ENCODE results near the gene ARHGAP15.
"Not testable (repeated sequence)": the region's sequence is repeated elsewhere in the genome, so short reads cannot be mapped to it uniquely, and the experiment has no call there.

The ARHGAP15 gene

DNA sequence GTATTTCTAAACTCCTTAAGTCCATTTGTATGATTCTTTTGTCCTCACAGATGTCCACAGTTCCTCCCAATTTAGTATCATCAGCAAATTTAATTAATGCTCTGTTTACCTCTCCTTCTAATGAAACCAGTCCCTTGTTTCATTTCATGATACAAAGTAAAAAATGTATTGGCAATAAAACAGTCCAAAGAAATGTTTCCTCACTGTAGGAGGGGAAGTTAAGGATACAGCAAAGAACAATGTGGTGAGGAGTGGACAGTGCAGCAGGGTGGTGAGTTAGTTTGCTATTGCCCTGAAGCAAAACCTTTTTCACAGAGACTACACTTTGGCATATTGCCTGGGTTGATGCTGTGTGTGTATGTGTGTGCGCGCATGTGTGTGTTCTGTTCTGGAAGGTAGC, 401.5 kb downstream of the ARHGAP15 start:
- DNase-seq (ENCODE audit: low read depth) = no peak

DNA sequence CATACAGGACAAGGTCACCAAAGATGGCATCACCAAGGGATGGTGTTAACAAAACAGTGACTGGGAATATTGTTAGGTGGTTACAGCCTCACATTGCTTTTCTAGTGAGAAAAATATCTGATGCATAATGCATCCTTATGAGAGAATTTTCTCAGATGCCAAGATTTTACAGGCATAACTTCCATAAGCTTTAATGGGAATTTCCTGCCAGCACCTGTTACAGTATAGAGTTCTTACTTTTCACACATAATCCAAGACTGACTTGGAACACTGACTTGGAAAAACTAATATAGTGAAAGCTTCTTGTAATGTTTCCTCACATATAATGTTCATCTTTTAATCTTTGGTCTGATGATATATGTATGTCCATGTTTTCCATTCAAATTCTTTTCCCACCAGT, 402.8 kb downstream of the ARHGAP15 start:
- DNase-seq (ENCODE audit: low read depth) = no peak

DNA sequence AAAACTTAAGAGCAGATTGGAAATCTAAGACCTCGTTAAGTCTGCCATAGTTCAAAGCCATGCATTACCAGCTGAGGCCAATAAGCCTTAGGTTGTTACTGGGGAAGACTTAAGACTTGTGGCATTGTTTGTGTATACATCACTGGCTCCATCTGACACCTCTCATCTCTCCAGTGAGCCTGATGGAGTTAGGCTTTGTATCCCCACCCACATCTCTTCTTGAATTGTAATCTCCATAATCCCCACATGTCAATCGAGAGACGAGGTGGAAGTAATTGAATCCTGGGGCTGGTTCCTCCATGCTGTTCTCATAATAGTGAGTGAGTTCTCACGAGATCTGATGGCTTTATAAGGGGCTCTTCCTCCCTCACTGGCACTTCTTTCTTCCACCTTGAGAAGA, 404.6 kb downstream of the ARHGAP15 start:
- DNase-seq (ENCODE audit: low read depth) = no peak

DNA sequence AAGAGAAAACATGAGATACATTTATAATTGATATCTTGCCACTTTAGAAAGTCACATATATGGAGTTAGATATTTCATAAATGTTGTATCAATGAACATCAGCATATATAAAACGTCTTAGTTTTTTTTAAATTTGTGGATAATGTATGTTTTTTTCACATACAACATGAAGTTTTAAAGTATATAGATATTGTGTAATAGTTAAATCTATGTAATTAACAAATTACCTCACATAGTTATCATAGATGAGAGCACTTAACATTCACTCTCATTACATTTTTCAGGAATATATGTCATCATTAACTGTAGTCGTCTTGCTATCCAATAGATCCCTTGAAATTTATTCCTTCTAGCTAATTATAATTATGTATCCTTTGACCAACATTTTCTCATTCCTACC, 406.6 kb downstream of the ARHGAP15 start:
- no peak for DNase-seq (ENCODE audit: low read depth)

DNA sequence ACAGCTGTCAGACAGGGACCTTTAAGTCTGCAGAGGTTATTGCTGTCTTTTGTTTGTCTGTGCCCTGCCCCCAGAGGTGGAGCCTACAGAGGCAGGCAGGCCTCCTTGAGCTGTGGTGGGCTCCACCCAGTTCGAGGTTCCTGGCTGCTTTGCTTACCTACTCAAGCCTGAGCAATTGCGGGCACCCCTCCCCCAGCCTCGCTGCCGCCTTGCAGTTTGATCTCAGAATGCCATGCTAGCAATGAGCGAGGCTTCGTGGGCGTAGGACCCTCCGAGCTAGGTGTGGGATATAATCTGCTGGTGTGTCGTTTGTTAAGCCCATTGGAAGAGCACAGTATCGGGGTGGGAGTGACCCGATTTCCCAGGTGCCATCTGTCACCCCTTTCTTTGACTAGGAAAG, 412.7 kb downstream of the ARHGAP15 start:
- not testable (repeated sequence) for DNase-seq (ENCODE audit: low read depth)

DNA sequence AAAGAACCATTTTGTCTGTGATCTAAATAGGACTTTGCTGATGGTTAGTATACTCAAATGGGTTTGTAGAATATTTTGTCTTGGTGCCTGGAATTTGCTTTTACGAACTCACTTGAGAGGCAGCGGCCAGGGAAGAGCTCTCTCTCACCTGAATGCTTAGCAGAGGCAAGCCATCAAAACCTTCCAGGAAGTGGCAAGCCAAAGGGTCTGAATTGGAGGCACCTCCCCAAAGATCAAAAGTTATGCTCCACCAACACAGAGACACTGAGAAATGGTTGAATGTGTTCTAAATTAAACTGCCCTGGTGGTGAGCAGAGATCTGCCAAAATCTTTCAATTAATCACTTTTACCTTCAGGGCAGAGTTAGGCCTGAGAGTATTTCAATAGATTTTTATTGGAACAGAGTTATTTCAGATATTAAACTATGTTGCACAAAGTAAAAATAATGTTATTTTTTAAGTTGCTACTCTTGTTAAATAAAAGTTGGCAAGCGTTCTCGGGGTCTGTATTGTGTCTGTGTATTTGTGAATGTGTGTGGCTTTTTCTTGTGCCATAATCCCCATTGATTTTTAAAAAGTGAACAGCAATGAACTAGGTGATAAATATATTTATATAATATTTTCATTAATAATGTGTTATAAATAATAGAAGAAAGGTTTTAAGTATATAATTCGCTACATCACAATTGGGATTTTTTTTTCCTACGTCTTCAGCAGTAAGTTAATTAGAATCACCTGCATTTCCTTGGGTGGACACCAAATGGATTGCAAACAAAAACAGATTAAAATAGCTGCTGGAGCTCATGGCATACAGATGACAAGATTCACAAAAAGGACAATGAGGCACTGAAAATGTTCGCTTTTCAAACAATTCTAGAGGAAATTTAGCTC, 416.1 kb downstream of the ARHGAP15 start:
- no peak for DNase-seq (ENCODE audit: low read depth)

DNA sequence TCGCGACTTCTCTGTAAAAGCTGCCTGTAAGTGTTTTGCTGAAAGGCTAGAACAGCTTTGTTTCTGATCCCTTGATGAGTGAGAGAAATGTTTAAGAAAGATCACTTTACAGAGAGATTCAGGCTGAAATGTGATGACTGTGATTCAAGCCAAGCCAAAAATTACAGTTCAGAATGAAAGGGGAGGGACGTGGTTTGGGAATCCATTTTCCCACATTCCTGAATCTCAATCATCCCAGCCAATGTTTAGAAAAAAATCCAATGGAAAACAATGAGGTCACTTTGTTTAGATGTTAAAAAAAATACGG, 416.7 kb downstream of the ARHGAP15 start:
- no peak for DNase-seq (ENCODE audit: low read depth)

DNA sequence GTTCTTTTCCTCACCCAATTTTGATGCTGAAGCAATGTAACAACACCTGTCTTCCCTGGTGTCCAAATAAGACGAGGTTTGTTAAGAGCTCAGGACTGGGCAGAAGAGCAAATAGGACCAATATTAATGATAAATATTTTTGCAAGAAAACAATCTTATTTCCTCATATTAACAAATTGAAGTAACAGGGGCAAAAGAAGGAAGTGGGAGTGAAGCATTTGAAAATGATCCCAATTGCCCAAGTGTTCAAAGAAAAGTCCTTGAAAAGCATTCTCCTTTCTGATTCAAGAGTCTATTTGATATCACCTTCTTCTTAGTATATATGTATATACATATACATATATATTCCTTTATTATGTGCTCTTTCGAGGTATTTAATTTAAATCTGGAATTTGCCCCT, 418.8 kb downstream of the ARHGAP15 start:
- no peak for DNase-seq (ENCODE audit: low read depth)

DNA sequence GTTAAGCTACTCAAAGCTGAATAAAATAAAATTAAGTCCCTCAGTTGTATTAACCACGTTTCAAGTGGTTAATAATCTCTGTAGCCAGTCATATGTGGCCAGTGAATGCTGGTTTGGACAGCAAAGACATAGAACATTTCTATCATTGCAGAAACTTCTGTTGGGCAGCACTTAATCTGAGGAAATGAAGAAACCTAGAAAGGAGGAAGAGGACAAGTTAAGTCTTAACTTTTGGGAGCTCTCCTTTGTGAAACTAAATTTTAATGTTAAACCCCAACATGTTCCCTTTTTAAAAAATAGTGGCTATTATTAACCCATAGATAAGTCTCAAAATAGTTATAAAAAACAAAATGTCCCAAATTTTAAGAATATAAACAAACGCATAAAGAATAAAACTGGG, 421.3 kb downstream of the ARHGAP15 start:
- DNase-seq (ENCODE audit: low read depth) = no peak

DNA sequence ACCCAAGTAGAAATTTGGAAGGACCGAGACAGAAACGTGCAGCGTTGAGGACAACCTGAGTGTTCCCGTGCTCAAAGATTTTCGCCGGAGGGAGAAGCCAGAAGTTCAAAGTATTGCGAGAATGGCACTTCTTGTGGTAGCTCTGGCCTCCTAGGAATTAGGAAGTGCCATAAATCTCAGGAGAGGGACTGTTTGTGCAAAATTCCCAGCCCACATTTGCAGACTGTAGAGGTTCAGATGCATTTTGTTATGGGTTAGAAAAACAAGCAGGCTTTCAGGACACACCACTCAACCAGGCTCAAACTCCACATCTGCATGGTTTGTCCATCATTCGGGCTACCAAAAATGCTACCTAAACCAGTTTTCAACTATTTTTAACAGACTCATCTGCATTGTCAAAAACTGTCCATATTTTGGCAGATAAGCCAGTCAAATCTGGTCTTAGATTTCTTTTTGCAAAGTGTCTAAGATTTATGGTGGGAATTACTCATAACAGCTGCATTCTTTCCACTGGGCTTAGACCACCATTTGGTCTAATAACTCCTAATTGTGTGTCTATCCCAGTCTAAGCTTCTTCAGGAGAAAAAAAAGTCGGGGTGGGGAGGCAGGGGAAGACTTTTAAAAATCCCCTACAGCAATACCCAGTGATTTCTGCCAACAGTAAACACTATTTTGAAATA, 422.9 kb downstream of the ARHGAP15 start:
- no peak for DNase-seq (ENCODE audit: low read depth)

DNA sequence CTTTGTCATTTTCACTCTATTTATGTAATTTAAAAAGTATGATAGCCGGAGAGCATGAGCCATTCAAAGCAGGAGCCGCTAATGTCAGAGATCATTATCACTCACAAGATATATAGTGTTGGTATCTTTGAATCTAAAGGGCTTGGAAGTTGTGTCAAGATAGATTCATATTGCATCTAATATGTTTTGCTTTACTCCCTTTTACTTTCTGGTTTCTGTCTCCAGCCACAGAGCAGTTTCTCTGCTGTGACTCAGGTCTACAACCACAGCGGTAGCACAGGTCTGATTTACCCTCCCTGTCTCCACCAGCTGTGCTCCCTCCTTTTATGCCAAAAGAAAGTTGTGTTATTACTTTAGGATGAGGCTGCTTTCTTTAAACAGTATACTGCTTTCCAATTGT, 424.0 kb downstream of the ARHGAP15 start:
- no peak for DNase-seq (ENCODE audit: low read depth)

DNA sequence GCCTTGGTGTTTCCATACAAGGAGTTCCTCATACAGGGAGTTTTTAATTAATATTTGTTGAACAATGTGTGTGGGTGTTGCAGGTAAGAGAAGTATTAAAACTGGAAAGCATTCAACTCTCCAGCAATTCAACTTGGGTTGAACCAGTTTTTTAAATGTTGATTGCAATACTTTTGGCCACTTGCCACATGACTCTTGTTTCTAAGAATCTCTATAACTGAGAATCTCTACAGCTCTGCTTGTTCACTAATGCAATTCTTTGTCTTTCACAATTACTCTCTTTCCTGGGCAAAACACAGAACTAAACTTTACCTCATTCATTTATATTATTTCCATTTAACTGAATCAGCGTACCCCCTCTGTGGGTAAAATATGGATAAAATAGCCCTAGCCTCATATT, 429.4 kb downstream of the ARHGAP15 start:
- DNase-seq (ENCODE audit: low read depth) = no peak

DNA sequence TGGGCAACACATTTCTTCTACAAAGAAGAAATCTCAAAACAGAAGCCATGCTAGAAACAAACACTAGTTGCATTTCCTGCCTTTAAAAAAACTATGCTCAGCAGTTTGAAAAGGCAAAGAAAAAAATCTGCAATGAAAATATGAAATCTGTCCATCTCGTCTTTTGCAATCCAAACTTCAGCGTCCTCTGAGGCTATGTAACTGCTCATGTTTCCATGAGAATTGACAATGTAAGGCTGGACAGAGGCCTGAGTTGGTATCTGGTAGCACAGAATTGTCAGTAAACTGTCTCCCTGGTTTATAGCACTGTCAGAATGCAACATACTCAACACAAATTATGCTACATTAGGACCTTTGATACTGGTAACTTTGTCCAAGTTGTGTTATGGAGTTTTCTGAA, 429.9 kb downstream of the ARHGAP15 start:
- no peak for DNase-seq (ENCODE audit: low read depth)

DNA sequence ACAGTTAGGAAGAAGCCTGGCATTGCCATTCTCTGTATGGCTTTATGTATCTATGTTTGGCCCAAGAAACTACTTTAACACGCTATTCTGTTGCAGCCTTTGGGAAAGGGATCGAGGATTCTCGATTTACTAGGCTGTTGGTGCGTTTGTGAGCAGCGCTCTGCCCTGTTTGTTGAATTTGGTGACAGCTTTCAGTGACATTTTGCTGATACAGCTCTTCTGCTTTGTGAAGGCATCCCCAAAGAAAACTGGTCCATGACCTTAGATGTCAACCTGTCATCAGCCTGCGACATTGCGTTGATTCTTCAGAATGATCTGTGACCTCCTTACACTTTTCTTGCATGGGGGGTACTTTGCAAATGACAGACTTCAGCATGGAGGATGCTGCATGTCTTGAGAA, 431.5 kb downstream of the ARHGAP15 start:
- no peak for DNase-seq (ENCODE audit: low read depth)

DNA sequence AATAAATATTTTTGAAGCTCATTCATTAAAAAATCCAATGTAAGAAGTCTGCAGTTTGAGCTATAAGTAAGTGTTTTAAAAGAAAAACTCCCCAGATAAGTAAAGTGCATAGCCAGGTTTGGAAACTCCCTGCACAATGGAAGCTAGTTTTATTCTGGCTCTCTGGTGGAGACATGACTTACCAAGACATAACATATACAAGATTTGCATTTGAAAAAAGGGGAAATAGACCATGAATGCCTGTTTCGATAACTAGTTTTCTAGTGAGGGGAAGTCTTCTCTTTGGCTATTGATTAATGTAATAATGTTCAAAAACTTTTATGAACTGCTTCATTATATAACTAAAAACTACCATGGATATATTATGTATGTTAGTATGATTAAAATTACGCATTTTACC, 435.2 kb downstream of the ARHGAP15 start:
- DNase-seq (ENCODE audit: low read depth) = no peak

DNA sequence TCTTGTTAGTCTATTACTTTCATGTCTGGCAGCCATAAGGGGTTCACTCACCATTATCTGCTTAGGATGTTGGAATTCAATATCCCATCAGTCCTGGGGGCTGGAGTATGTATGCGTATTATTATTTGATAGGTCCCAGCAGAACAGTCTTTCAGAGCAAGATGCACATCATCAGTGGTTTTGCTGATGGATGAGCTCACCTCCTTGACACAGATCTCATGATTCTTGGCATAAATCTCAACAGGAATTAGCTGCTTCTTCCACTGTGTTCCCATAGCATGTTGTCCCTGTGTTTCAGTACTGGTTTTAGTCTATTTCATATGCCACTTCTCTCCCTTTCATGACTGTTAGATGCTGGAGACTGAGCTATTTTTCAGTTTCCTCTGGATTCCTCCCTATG, 442.5 kb downstream of the ARHGAP15 start:
- DNase-seq (ENCODE audit: low read depth) = no peak

DNA sequence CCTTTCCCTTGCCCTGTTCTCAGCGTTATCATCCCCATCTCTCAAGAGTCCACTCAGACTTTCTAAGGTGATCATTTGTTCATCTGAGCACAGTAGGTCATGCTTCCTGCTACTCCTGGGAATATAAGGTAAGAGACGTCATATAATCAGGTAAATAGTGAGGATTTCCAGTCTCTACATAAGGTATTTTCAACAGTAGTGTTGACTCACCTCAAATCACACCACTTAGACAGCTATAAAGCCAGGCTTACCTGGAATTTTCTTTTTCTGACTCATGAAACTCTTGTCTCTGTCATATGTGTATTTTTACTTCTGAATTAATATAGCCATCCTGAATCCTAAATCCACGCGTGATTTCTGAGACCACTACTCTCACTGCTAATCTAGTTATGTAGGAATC, 443.2 kb downstream of the ARHGAP15 start:
- DNase-seq (ENCODE audit: low read depth) = no peak

DNA sequence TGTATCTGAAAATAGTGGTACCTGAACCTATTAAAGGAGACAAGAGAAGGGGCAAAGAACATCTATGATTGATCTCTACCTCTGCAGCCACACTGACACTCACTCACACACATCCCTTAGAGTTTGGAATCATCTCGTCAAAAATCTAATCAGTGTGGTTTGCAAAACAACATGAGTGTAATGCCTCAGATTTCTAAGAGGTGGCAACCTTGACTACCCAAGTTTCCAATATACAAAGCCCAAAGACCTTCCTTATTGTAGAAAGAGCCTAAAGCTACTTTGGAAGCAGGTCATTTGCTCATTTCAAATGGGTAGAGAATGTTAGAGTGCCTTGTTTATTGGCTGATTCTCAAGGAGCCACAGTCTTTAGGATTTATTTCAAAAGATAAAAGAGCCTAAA, 444.9 kb downstream of the ARHGAP15 start:
- DNase-seq (ENCODE audit: low read depth) = no peak

DNA sequence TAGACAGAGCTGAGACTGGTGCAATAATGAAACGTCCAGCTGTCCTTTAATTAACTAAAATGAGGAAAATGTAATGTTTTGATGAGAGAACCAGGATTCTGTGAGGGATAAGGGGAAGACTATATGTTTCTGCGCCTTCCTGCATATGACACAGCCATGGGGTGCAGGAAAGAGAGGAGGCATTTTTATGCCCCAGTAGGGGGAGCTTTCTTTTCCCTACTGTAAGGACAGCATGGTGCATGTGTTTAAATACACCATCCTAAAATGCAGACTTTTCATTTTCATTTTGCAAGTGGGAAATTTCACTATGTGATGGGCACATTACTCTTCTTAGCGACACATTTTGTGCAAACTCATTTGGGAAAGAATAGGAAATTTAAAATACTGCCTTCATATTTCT, 446.1 kb downstream of the ARHGAP15 start:
- no peak for DNase-seq (ENCODE audit: low read depth)

DNA sequence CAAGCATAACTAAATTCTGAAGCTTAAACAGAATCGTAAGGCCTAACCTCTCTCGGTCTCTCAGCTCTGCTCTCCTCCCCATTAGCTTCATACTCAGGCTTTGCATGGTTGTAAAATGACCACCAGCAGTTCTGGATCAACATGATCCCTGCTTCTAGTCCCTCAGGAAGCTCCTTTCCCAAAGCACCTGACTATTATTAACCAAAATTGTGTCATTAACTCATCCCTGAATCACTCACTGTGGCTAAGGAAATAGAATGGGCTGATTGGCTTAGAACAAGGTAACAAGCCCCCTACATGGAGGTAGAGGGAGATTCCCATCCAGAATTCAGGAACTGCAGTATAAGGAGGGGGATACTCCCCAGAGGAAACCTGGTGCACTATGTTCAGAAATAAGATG, 448.3 kb downstream of the ARHGAP15 start:
- no peak for DNase-seq (ENCODE audit: low read depth)

DNA sequence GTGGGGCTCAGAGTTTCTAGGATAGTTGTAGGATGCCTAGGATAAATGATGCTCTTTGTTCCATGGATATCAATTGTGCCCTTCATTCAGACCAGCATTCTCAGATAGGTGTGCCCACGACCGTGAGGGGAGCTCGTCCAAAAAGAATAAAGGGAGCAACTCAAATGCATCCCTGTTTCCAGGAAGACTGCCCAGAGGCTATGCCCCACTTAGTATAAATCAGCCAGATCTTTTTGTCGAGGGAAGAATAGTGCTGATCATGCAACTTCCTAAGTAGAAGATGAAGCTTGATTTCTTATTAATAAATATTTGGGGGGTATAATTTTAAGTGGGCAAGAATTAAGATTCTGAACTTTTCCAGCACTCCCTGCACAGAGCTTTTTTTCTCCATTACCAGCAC, 450.2 kb downstream of the ARHGAP15 start:
- no peak for DNase-seq (ENCODE audit: low read depth)

DNA sequence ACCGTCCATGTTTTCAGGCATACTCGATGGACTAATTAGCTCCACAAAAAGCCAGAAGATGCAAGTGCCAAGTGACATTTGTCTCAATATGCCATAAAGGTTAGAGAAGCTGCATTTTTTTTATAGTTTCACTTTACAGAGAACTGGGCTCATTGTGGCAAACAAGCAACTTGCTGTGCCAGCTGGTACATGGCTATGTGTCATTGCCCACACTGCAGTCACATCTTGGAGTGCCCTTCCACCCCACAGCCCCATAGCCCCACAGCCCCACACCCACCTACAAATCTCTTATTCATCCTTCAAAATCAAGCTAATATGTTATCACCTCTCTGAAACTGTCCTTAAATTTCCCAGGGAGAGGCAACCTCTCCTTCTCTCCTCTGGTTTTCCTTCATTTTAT, 451.9 kb downstream of the ARHGAP15 start:
- DNase-seq (ENCODE audit: low read depth) = no peak

DNA sequence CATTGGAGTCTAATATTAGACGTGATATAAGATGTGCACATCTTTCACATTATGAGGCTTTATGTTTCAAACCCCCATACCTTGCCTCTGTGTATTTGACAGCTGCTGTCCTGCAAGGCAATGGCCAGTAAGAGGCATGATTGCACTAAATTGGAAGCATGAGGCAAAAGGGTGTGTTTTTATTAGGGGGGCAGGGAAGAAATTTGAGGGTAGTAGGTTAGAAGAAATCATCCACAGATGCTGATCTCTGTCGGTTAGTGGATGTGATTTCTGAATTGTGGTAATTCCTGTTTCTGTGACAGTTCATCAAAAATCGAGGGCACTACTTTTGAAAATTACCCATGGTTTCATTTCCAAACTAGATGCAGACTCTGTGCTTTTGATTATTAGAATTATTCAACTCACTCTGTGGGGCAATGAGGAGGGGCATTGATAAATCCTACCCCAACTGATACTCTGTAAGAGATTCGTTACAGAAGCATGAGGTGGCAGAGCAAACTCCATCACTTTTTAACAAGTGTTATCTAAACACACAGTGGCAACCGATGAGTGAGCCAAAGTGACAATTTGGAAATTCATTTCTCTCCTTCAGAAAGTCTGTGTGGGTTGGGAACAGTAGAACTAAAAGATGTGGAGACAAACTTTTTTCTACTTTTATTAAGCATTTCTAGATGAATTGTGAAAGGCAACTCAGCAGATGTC, 453.0 kb downstream of the ARHGAP15 start:
- no peak for DNase-seq (ENCODE audit: low read depth)

Measured in T-helper 22 cell (primary cell).